ENCODE measurements around the gene UMODL1.

DNA sequence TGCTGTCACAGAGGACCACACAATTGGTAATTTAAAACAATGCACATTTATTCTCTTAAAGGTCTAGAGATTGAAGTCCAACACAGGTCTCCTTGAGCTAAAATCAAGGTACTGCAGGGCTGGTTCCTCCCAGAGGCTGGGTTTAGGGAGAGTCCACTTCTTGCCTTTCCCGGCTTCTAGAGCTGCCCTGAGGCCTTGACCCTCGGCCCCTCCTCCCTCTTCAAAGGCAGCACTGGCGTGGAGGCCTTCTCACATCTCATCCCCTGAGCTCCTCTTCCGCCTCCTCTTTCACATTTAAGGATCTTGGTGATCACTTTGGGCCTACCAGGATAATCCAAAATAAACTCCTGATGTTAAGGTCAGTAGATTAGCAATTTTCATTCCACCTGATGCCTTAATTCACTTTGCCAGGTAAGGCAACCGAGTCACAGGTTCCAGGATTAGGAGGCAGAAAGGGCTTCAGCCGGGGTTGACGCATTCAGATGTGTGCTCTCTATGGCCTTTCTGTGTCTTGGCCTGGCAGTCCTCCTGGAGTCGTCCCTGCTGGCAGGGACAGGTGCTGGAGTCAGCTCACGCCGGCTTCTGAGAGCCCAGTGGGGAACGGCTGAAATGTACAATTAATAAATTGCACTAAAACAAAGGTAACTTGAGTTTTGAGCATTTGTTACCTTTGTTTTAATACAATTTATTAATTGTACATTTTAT is 86.6 kb downstream of the UMODL1 start:
- TF ChIP-seq CTCF (IDR thresholded peaks at IDR 0.05) (no peak), POLR2A (IDR thresholded peaks at IDR 0.05) (no peak)

All from testis (tissue), 2 donors.